ENCODE data around the gene STPG3. TPM values are rescaled to one million over a fixed set of nuclear protein-coding genes. Genes with fewer than 3 reads are reported as not detected.

STPG3 gene
- total and polyA plus RNA-seq, 2 of the 13 experiments (the other 11 are each of a cell fraction or from before 2014, with no cell fraction given) = not detected

GRCh38 chr9:137250329-137251193 lies 525 bp upstream of the STPG3 start (continued):
- peak; percentile 56 for TF ChIP-seq PAXIP1 (CRISPR knock-in tag; conservative IDR thresholded peaks at IDR 0.05)
- TF ChIP-seq NFIC (IDR thresholded peaks at IDR 0.05; ENCODE audit: low read length) = no peak
- TF ChIP-seq DPF2 (CRISPR knock-in tag; IDR thresholded peaks at IDR 0.05; ENCODE audit: borderline replicate concordance, low read depth) = no peak; the same call in 1 of the 2 replicates
- TF ChIP-seq CBFB (CRISPR knock-in tag; IDR thresholded peaks at IDR 0.05) = no peak
- no peak for TF ChIP-seq ZNF770 (CRISPR knock-in tag; IDR thresholded peaks at IDR 0.05)
- no peak for TF ChIP-seq ZNF205 (CRISPR knock-in tag; IDR thresholded peaks at IDR 0.05)
- TF ChIP-seq KIAA2018 (CRISPR knock-in tag; IDR thresholded peaks at IDR 0.05; ENCODE audit: borderline replicate concordance) = no peak
- TF ChIP-seq AKNA (CRISPR knock-in tag; IDR thresholded peaks at IDR 0.05; ENCODE audit: borderline replicate concordance) = no peak

Data from HepG2 (cell line).